Suprapubic skin (tissue), 4 donors: ENCODE data around the gene CHN2.

Experiments used
- CTCF ChIP-seq, 2 donors: fragments of 200-600 bp in 1 of 2; fragments of 450-650 bp in 1 of 2; sonication (generic) in 1 of 2; IDR thresholded peaks; one replicate each; pipeline ENCODE4 v1.5.1; 2016 to 2019; ENCODE audit warnings: antibody characterized with exemption in 2 of 2, mild to moderate bottlenecking in 1 of 2, moderate library complexity in 1 of 2
- POLR2A ChIP-seq, 2 donors: fragments of 450-650 bp; IDR thresholded peaks; one replicate each; pipeline ENCODE4 v1.6.1; 2017; ENCODE audit warnings: antibody characterized with exemption in 2 of 2, mild to moderate bottlenecking in 2 of 2, moderate library complexity in 2 of 2
- POLR2AphosphoS5 ChIP-seq, 3 donors: sonication (generic); formaldehyde crosslinking; IDR thresholded peaks; one replicate each; pipeline ENCODE4 v1.6.1; 2017; ENCODE audit warnings: antibody characterized with exemption in 3 of 3

- peak in 1 of 2 donors; percentile 6 for TF ChIP-seq CTCF (IDR thresholded peaks at IDR 0.05)
- no peak for TF ChIP-seq POLR2AphosphoS5 (IDR thresholded peaks at IDR 0.05)
- TF ChIP-seq POLR2A (IDR thresholded peaks at IDR 0.05), result peak in 1 of 2 donors; percentile 29
These were observed at the start of gene CHN2 for GRCh38 chr7:29194594-29195427.
